Left cardiac atrium (tissue), 4 donors: Measurements from ENCODE around the gene CHAD. TPM values are rescaled to one million over a fixed set of nuclear protein-coding genes. Genes with fewer than 3 reads are reported as not detected.

Experiments
- ATAC-seq, 2 donors: fragments of 200-7000 bp; cut with Tn5 transposase; one replicate each; pipeline ENCODE4 v1.9.1; 2020; ENCODE audit warnings: mild to moderate bottlenecking in 2 of 2, moderate library complexity in 2 of 2
- DNase-seq: peaks from one replicate; pipeline ENCODE4 v3.0.0-alpha.2; 2020
- intact Hi-C, 2 donors: fragments of 100-400 bp; cut with DNase I; formaldehyde crosslinking; loops; one replicate each; pipeline versions ENCODE4 v1.14.1 to v1.15.1; 2022 to 2023
- long read RNA-seq: library from polyadenylated mRNA; unstranded; transcript quantifications from one replicate; pipeline ENCODE4 v2.0.0, GENCODE V29; 2021
- total RNA-seq, 2 donors: library from RNA; stranded (reverse); fragmentation: NEBNext Ultra II Directional; extraction: Animal tissue kit (Norgen Biotek cat#: 25700); gene quantifications; one replicate each; pipeline ENCODE4 v1.2.1, GENCODE V29; 2021
- donor health status: DM: no; HTN: yes; CAD: no.
- donor health status: DM: no; HTN: yes; CAD: no; lungs with severe emphysema.
- donor health status: DM: yes; HTN: yes; CAD: no.
- donor health status: Dilated cardiomyopathy.

CHAD gene, protein sequence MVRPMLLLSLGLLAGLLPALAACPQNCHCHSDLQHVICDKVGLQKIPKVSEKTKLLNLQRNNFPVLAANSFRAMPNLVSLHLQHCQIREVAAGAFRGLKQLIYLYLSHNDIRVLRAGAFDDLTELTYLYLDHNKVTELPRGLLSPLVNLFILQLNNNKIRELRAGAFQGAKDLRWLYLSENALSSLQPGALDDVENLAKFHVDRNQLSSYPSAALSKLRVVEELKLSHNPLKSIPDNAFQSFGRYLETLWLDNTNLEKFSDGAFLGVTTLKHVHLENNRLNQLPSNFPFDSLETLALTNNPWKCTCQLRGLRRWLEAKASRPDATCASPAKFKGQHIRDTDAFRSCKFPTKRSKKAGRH
- total RNA-seq = 1 to 10 TPM in 1 of 2 donors, under 1 TPM in 1; 0.37 to 1.1 TPM
- long read RNA-seq = 0 reads

DNA sequence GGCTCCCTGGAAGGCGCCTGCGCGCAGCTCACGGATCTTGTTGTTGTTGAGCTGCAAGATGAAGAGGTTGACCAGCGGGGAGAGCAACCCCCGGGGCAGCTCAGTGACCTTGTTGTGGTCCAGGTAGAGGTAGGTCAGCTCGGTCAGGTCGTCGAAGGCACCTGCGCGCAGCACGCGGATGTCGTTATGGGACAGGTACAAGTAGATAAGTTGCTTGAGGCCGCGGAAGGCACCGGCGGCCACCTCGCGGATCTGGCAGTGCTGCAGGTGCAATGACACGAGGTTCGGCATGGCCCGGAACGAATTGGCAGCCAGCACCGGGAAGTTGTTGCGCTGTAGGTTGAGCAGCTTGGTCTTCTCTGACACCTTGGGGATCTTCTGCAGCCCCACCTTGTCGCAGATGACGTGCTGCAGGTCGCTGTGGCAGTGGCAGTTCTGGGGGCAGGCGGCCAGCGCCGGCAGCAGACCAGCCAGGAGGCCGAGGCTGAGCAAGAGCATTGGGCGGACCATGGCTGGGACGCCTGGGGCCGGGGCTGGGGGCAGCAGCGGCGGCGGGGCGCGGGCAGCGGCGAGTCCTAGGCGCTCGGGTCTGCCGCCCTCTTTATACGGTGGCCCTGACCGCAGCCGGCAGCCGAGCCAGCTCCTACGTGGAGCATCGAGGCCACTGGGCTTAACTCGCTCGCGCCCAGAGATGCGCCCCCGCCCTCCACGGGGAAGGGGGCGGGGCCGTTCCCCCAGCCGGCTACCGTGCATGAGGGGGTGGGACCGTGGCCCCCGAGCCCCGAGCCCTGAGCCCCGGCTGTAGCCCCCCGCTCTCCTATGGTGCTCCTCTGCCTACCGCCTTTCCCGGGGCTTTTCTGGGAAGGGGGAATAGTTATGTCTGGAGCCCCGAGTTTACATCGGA lies at the start of gene CHAD:
CHAD (minus strand) TSS at position 577 of the 904 bp plus-strand sequence; CDS start at position 510, 67 bp downstream.
- intact Hi-C loops = no loop called here
- DNase-seq = no peak
- peak; percentile 48 to 61 for ATAC-seq

DNA sequence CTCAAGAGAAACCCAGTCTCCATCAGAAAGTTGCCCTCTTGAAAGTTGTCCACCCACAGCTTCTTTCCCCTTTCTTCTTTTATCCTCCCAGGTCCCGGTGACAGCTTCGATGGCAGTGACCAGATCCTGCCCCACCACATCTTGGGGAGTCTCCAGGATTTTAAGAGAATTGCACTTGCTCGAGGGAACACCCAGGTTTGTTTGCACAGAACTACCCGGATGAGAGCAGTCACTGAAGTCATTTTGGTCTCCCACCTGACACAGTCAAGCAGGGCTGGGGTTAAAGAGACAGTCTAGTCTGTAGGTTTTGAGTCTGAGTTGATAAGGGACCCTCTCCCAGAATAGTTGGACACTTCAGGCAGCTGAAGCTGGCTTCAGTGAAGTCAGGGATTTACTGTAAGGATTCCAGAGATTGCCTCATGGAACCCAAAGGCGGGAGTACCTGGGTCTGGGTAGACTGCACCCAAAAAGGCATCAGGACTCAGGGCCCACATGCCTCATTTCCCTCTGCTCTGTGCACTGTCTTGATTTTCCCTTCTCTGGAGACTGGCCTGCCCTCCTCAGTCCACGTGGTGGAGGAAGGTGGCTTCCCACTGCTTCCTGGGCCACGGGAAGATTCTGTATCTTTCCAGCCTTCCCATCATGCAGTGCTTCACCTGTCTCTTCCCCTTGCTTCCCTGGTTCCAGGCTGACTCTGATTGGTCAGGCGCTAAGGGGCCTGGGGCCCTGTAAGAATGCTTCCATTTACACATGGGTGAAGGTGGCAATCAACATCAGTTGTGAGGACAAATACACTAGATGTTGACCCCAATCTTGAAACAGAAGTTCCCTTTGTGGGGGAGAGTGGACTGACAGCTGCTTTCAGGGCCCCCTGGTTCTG lies 49.1 kb upstream of the CHAD start:
- no peak for ATAC-seq
- no peak for DNase-seq
- intact Hi-C loops = no loop called here

DNA sequence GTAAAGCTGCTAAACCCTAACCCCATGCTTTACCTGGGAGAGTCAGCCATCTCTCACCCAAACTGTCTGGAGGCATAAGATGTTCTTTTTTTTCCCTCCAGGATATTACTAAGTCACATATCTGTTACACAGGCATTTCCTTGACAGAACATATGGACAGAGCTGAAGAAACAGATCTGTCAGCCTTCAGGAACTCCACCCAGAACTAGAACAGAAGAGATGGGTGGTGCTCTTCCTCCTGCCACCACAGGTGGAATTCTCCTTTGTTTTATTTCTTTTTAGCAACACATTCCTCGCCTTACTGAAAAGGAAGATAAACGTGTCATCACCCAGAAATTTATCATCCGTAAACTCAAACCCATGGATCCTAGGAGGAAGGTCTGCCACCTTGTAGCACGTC lies 48.3 kb upstream of the CHAD start:
- DNase-seq = no peak
- intact Hi-C loops = no loop called here

DNA sequence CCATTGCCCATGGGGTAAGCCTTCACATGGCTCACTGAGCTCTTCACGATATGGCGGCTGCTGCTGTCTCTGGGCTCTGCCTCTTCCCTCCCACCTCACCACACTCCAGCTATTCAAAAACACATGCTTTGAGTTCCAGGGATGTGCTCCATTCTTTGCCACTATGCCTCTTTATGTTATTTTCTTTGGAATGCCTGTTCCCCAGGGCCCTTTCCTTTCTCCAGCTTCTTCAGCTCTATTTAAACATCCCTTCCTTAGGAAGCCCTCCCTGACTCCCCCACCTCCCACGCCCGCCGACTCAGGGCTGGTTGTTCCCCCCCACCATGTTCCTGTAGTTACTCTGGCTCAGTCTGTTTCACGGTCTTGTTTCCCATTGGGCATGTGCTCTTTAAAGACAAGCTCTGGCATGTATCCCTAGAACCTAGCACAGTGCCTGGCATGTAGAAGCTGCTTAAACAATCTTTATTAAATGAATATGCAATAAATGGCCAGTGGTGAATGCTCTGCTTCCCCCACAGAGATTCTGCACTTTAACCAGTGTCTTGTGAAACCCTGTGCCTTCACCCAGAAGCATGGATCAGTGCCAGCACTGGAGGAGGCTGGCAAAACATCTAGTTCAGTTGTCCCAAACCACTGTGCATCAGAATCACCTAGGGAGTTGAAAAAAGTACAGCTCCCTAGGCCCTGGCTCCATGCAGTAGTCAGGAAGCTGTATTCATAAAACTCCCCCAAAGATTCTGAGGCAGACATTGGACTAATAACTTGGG lies 46.4 kb upstream of the CHAD start:
- intact Hi-C loops = no loop called here

More for the DNA sequence above, 48.3 kb upstream of the CHAD start:
- no peak for ATAC-seq

DNA sequence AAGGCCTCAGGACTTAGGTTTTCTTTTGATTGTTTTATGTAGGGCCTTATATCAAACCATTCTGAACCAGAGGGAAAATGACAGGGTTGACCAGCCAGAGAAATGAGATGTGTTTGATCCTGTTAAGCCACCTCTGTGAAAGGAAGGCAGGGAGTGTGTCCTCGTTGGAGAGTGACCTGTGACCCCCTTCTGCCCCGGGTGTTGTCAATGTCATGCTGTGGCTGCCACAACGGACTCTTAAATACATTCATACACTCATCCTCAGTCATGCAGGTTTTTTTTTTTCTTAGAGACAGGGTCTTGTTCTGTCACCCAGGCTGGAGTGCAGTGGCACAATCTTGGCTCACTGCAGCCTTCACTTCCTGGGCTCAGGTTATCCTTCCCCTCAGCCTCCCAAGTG lies 45.7 kb upstream of the CHAD start:
- intact Hi-C loops = no loop called here
- ATAC-seq = no peak
- DNase-seq = no peak

More for the DNA sequence above, 46.4 kb upstream of the CHAD start:
- no peak for DNase-seq
- peak; percentile 50 to 74 for ATAC-seq

DNA sequence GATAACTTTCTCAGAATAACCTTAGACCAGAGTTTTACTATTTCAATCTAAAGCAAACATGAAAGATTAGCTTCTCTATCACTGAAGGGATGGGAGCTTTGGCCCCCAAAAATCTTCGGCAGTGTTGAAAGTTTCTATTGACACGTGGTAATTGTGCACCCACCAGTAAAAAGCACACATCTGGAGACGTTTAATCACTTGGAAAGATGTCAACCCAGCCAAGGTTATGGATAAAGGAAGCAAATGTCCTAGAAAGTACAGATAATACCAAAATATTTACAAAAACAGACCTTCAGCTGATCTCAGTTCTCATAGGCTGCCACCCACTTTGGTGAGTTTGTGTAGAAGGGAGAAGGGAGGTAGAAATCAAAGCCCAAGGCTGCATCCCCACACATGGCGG lies 44.8 kb upstream of the CHAD start:
- intact Hi-C loops = no loop called here
- DNase-seq = no peak
- ATAC-seq = no peak

DNA sequence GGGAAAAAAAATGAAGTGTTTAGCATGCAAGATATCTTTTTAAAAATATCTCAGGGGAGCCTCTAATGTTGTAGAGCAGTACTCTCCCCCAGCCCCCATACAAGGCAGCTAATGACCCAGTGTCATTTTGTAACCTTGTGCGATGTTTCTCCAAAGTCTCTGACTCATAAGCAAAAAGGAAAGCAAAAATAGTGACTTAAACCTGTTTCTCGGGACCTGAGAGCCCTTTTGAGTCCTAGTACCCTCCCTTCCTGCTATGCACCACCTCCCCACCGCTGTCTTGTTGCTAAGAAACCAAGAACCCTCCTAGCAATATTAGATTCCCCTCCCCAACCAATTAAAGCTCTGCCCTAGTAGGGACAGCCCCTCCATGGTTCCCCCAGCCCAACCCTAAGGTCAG lies 42.4 kb upstream of the CHAD start:
- intact Hi-C loops = no loop called here
- ATAC-seq = no peak

DNA sequence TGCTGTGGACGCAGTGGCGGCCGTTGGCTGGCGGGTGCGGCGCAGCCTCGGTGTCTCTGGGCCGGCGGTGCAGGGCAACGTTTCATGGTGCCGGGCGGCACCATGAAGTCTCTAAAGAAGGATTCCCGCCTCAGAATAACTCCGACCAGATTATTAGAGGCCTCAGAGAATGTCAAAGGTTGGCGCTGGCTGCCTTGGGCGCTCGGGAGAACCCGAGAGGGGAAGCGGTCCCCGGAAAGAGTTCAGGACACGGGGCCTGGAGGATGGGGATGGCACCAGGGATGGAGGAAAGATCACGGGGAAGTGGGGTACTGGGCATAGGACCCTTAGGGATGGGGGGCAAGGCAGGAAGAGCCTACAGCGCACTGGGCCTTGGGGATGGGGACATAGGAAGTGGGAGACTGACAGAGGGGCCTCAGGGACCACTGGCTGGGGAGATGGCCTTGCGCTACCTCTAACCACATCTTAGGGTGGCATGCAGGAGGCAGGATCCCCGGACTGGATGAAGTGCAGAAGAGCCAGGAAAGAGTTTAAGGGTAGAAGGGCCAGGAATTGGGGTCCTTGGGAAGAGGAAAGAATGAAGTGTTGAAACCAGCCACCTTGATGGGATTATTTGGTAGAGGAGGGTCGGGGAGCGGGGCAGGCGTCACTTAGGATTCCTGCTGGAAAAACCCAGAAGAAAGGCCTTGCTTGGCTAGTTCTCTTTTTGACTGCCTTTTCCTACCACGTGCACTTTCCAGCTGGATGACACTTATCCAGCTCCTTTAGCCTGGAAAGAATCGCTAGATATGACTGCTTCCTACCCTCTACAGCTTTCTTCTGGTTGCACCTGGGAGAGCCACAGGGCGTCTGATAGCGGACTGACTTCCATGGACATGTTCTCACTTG lies 40.1 kb upstream of the CHAD start:
- peak; percentile 5 to 9 for ATAC-seq
- intact Hi-C loops = no loop called here
- no peak for DNase-seq

More for the DNA sequence above, 42.4 kb upstream of the CHAD start:
- no peak for DNase-seq

DNA sequence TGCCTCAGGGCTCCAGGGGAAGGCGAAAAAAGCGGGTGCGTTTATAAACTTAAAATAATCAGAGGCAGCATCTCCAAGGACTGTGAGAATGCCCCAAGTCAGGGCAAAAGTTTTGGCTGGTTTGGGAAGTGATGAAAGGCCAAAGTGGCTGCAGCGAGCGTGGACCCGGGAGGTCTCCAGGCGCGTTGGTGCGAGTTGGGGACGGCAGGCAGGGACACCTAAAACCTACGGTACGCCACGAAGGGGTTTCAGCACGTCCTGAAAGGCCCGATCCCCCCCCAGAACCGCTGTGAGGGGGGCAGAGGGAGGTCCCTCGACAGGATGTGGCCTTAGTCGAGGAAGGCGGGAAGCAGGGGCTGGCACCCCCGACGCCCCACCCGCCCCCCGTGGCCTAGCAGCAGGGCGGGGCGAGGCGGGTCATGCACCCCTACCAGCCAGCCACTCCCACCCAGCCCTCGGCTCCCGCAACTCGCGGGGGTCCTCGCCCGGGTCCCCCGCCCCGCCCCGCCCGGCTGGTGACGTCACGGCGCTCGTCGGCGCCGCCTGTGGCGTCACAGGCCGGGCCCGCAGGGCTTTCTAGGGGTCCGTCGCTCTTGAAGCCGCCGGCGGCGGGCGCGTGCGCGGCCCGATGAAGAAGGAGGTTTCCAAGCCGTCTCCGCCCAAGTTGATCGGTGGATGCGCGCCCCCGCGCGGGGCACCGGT lies 39.3 kb upstream of the CHAD start, which contains the start of gene MYCBPAP:
MYCBPAP (plus strand) TSS at position 569 of the 702 bp plus-strand sequence. CDS start 236 bp downstream, outside the sequence.
- peak; percentile 91 for DNase-seq
- ATAC-seq = peak; percentile 92 to 94
- intact Hi-C loops = no loop called here

DNA sequence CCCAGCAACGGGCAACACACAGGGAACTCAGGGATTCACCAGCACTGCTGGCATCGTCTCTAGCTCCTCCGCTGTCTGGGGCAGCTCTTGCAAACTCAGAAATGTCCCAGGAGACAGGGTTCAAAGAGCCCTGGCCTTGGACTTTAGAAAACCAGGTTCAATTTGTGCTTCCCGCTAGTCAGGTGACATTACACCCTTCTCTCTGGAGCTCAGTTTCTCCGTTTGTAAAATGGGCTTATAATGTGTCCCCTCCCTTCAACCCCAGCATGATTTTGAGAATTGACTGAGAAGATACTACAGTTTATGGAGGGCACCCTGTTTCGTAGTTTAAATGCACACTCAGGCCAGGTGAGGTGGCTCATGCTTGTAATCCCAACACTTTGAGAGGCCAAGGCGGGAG lies 37.6 kb upstream of the CHAD start:
- intact Hi-C loops = no loop called here
- ATAC-seq (no peak), DNase-seq (no peak)

DNA sequence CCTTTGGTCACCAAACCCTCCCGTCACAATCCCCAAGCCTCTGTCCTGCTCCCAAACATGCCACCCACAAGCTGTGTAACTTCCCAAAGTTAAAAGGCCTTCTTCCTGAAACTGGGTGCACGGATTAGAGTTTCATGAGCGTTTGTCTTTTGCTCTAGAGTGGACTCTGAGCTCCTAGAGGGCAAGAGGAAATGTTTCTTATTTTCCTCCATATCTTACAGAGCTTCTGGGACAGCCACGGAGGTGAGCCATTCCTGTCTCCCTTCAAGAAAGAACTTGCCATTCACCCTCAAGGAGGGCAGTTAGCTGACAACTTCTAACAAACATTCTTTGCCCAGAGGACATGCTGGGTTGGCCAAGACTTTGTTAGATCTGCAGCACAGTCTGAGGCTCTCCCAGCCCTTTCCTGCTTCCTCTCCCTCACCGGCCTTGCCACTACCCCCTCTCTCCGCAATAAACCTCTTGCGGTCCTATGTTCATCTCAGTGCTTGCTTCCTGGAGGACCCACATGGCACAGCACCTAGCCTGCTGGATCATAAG lies 37.0 kb upstream of the CHAD start:
- intact Hi-C loops = no loop called here
- no peak for DNase-seq
- no peak for ATAC-seq

DNA sequence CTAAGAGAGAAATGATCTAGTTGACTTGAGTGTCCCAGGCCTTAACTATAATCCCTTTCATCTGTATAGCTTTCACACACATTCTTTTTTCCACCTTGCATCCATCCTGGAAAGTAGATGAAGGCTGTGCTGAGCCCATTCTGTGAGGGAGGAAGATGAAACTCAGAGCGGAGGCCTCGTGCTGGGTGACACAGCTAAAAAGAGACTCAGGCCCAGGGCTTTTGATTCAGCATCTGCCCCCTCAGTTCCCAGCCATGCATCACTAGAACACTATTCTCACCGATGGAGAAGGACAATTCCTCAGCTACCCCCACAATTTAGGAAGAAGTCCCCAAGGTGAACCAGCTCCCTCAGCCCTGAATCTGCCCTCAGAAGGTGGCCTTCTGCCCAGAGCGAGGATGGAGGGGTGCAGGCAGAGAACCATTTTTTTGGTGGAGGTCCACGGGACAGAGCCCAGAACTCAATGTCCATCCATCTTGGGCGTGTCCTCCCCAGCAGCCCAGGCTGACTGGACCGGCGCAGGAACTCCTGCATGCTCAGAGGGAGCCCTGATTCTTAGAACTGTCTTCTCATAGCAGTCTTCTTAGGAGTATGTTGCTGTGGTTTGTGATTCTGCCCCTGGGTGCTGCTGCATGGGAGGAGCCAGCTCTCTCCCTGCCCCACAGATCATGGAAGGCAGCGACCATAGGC lies 33.8 kb upstream of the CHAD start:
- DNase-seq (no peak), ATAC-seq (no peak)
- intact Hi-C loops = no loop called here

DNA sequence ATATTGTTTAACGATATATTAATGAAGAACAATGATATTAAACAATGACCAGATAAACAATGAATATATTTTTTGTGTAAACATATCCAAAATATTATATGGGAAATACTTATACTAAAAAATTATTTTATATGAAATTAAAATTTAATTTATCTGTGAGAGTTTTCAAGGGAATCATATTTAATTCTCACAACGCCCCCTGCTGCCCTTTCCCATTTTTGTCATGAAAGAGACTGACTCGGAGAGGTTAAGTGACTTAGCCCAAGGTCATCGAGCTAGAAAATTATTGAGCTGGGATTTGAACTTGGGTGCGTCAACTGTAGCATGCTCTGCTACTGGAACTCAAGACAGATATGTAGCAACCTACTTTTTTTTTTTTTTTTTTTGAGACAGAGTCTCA lies 32.4 kb upstream of the CHAD start:
- ATAC-seq (no peak), DNase-seq (no peak)
- intact Hi-C loops = no loop called here

DNA sequence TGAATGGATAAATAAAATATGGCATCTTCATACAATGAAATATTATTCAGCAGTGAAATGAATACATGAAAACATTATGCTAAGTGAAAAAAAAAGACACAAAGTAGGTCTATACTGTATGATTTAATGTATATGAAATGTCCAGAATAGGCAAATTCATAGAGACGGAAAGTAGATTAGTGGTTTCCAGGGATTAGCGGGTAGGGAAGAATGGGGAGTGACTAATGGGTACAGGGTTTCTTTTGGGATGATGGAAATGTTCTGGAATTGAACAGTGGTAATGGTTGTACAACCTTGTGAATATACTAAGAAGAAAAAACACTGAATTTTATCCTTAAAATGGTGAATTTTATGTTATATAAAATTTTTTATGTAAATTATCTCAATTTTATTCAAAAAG lies 31.0 kb upstream of the CHAD start:
- DNase-seq = no peak
- intact Hi-C loops = no loop called here

DNA sequence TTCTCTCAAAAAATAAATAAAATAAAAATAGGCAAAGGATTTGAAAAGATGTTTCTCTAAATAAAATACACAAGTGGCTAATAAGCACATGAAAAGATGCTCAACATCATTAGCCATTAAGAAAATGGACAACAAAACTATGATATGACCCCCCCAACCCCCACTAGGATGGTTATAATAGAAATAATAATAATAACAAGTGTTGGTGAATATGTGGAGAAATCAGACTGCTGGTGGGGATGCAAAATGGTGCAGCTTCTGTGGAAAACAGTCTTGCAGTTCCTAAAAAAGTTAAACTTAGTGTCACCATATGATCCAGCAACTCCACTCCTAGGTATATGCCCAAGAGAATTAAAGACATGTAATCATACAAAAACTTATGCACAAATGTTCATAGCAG lies 30.6 kb upstream of the CHAD start:
- ATAC-seq = no peak
- DNase-seq = no peak
- intact Hi-C loops = no loop called here

More for the DNA sequence above, 31.0 kb upstream of the CHAD start:
- ATAC-seq = no peak
